SKM-1 treated with dmso at 0.1 percent for 144 hours (cell line): ENCODE data around the gene TP53I11.
A peak's percentile ranks its signal among the peaks of the same experiment; 100 is the strongest.

ENCODE experiments used
- DNase-seq: peaks from one replicate; lab custom pipeline; 2025; ENCODE audit not compliant: unreplicated experiment; lab: John Stamatoyannopoulos, UW

TP53I11 gene

DNA sequence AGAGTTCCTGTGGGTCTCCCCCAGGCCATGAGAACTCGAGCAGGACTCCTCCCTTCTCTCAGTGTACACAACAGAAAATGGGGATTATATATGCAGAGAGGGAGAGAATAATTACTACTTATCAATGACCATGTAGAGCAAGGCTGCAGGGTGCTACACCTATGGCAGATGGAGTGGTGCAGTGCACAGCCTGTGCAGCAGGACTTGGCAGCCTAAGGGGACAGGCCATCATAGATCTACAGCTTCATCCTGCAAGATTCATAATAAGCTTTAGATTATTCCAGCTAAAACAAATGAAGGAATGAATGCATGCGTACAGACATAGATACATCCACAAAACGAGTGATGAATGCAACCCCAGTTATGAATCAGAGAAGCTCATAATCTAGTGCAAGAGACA, 8.4 kb upstream of the TP53I11 start:
- DNase-seq: no peak

DNA sequence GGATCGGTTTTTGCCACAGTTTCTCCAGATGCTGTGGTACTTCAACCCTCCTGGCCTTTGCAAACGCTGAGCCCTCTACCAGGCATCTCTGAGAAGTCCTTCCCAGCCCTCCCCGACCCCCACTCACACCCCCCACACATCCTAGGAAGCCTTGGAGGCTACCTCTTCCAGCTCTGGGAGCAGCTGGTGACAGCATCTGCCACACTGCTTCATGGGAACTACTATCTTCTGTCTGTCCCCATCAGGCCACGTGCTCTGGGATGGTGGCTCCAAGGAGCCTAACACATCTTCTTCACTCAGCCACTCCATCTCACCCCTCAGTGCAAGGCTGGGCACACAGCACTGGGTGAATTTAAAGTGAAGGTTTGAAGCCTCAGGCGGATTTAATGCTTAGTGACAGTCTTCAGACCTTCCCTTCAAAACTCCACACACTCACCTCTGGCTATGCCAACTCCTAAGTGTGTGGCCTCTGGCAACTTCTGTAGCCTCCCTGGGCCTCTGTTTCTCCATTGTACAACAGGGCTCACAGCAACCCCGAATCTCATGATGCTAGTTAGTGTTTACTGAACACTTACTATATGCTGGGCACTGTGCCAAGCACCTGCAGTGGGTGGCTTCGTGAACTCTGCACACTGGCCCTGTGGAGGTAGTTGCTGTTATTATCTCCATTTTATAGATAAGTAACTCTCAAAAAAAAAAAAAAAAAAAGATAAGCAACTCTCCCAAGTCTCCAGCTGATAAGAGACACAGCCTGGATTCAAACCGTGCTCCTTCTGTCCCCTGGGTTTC, 7.3 kb upstream of the TP53I11 start:
- DNase-seq: no peak

DNA sequence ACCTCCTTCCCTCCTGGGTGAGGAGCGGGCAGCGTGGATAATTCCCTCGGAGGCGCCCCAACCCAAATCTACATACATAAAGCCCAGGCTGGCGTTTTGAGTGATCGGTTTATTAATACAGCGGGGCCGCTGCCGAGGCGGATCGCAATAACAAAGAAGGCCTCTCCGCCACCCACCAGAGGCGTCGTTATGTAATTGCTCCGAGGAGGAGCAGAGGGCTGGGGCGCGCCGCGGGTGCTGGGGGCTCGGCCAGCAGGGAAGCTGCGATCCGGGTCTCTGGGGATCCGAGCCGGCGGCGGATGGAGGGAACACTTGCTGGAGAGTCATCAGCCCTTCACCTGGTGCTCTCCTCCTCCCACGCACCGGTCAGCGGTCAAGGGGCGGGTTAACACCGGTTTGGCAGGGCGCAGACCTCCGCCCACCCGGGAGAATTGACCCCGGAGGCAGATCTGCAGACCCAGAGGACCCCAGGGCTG, 6.4 kb upstream of the TP53I11 start:
- DNase-seq: no peak

DNA sequence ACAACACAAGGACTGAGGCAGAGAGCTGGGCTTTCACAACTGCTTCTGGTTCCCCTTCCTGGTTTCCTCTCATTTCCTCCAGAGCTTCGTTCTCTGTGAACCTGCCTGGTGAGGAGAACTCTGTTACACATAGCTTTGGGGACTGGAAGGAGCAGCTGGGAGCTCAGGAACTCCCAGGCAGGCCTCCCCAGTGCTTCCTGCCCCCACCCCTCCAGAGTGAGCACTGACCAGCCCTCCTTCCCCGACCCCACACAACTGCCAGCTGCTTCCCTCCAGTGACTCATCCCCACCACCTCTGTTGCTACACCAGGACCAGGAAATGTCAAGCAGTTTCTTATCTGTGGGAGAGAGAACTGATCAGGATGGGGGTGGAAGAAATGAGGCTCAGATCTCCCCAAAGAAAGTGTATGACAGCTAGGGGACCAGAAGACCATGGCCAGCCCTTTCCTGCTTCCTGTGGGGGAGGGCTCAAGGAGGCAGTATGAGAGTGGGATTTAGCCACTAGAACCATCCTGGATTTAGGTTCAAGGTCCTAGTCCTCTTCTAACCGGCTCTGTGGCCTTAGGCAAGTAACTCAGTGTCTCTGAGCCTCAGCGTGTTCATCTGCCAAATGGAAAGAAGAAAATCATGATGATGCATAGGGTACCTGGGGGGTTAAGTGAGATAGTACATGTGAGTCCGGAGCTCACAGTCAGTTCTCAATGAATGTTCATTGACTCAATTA, 4.5 kb upstream of the TP53I11 start:
- peak; percentile 95 for DNase-seq

DNA sequence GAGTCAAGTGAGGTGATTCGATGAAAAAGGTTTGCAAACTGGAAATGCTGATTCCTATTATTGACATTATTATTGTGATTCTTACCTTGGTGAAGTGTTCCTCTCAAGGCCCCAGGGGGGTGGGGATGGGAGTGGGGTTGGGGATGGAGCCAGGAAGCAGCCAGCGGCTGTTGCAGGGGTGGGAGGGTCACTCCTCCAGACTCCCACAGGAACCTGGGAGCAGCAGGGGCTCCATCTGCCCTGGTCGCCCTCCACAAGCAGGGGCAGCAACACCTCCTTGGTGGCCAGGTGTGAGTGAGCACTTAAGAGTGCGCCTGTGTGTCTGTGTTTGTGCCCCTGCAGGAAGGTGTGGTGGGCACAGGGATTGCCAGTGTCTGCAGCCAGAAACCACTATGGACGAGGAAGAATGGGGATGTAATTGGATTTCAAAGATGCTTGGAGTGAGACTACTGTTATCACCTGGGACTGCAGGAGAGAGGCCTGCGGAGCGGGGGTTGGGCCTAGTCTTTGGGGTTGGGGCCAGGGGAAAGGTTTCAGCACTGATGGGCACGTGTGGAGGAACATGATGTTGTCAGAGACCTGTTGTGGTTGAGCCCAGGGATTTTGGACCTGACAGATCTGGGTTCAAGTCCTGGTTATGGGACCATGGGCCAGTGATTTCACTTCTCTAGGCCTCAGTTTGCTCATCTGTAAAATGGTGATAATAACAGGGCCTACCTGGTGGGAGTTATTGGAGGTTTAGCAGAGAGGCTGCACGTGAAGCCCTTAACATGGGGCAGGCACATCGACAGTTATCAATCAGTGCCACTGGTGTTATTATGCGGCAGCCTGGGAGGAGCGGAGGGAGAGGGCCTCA, 3.6 kb upstream of the TP53I11 start:
- no peak for DNase-seq

DNA sequence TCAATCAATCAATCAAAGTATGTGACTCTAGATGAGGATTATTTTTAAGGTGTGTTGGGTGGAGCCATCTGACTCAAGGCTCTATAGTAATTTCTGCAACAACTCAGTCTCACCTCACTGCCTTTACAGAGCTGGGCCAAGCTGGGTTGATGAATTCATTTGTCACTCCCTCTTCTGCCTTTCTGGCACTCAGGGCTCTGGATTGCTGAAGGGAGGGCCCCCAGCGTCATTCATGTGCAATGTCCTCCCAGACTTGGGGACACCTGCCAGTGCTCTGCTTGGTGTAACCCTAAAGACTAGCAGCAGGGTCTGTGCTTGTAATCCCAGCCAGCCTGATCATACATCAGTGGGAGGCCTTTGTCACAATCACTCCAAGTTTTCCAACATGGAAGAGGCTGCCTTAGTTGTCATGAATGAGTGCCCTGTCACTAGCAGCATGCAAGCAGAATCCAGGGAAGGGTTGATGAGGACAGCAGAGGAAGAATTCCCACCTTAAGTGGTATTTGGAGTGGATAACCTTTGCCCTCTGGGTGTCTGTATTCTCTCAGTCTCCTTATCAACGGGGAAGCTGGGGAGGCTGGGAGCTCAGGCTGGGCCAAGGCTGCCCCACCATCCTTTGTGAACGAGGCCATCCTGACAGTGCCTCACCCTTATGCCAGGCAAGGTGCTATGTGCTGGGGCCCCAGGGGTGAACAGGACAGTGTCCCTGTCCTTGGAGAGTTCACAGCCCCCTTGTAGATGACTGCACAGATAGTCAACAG, 2.0 kb upstream of the TP53I11 start:
- DNase-seq: no peak

DNA sequence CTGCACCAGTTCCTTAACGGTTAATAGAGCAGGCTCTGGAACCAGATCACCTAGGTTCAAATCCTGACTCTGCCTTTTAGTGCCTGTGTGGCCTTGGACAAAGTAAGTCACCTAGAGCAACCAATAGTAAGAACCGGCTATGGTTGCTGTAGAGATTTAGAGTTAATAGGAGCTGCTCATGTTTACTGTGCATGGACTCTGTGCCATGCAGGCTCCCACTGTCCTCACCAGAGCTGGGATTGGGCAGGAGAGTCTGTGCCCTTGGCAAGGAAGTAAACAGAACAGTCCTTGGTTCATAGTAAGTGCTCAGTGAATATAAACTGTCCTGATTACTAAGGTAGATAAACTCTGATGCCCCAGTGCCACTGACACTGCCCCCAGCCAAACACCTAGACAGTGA, 1.4 kb upstream of the TP53I11 start:
- DNase-seq: no peak

DNA sequence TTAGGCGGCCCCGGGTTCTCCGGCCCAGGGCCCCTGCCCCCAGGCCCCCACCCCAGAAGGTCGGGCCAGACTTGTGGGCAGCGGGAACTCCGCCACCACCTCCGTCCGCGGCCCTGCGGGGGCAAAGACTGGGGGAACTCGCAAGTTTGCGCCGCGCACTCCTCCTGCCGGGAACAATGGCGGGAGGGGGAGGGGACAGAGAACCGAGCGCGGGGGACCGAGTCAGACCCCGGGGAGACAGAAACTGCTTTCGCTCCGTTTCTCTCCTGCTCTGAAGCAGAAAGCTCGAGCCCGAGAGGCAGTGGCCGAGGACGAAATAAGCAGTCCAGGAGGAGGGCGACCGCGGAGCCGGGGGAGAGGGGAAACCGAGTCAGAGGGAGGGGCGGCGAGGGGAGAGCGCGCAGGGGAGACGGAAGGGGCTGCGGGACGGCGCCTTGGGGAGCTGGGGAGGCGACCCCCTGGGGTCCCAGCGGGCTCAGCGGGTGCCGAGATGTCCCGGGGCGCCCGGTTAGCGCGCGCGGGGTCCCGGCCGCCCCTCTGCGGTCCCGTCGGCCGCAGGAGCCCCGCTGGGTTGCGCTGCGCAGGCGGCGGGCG, 555 bp downstream of the TP53I11 start:
- no peak for DNase-seq

DNA sequence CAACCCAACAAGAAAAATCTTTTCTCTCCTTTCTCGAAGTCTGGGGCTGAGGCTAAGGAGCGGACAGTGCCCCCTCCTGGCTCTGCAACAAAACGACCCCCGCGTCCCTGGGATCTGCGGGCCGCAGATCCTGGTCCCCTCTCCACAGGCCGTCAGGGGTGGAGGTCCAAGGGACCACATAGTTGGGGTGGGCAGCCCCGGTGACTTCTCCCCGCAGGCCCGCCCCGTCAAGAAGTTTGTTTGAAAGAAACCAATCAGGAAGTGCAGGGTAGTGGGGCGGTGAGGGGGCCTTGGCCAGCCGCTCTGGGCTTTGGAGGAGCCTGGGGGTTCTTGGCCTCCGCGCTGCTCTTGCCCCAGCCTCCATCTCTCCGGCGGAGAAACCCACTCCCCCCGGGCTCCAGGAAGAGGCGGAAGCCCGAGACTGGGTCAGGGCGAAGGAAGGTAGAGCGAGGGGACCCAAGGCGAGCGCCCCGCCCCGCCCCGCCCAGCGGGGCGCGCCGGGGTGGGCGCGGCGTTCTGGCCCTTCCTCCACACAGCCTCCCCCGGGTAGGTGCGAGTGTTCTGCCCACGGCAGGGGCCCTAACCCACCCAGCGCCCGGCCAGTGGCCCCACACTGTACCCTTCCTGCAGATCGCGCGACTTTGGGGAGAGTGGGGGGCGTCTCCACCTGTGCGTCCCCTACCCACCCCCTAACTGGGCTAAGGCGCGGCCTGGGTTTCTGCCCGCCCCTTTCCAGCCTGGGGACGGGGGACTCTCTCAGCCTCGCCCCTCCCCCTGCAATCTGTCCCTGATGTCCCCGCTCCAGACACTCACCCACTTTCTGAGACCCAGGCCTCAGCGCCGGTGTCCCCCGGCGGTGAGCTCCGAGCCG, 1.3 kb downstream of the TP53I11 start:
- peak; percentile 25 for DNase-seq

DNA sequence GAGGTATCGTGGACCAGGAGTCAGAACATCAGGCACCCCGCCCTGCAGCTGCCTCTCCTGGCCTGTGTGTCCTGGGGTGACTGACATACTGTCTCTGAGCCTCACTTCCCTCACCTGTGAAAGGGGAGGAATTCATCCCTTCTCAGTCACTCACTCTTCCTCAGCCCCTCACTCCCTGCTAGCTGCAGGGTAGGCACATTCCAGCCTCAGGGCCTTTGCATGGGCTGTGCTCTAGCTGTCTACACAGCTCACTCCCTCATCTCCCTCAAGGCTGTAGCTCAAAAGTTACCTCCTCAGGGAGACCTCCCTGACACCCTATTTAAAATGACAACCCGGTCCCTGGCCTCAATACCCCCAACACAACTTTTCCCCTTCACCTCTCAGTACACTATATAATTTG, 2.5 kb downstream of the TP53I11 start:
- DNase-seq: no peak

DNA sequence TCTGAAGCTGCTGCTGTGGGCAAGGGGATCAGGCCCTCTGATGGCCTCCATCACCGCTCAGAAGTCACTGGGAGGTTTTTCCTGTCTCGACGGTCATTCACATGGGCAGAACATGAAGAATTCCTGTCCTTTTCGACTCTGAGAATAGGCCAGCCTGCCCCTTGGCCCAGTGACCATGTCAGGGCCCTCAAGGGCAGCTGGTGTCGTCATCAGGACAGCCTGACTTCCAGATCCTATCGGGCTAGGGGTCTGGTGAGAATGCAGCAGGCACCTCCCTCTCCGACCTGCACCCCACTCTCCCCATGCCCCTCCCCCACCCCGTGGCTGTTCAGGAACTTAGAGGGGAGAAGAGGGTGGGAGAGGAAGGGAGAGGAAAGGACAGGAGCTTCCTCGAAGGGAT, 3.6 kb downstream of the TP53I11 start:
- DNase-seq: no peak

DNA sequence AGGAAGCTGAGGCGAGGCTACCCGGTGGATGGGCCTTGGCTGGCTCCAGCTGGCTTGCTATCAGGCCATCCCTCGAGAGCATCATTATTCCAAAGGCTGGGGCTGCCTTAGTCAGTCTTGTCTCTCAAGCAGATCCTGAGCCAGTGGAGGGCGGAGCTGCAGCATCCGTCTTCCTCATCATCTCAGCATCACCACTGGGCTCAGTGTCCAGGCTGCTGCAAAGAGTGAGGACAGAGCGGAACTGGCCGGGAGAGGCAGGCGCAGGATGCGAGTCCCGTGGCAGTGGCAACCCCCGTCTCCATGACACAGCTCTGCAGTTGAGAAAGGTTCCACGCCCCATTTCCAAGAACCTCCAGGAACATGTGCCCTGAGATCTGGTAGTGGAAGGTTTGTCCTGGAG, 4.4 kb downstream of the TP53I11 start:
- DNase-seq: no peak

DNA sequence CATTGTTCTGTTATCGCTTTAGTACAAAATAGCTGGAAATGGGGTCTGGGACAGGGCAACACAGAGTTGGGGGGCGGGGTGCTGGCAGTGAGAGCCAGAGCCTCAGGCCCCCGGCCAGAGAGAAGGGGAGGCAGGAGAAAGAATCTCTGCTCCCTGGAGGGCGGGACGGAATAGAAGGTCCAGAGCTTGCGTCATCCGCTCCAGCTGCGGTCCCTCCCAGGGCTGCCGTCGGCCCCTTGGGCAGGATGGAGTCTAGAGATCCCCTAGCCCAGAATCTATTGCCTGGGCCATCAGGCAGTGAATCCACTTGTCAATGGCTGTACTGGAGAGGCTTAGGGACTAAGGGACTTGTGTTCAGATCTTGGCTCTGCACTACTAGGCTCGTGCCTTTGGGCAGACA, 5.0 kb downstream of the TP53I11 start:
- DNase-seq: no peak

DNA sequence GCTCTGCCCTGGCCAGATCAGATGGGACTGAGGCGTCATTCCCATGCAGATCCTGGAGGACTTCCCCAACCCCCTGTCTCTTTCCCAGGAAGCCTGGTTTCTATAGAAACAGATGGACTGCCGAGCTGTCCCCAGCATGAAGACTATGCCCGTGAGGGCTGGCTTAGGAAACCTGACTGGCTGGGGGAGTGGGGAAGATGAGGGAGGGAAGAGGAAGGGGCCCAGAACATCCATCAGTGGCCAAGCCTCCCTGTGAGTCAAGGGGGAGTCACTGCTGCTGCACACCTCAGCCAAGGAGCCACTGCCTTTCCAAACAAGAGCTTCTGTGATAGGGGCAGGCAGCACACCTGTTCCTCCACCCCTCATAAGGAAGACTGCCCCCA, 5.8 kb downstream of the TP53I11 start:
- DNase-seq: no peak

DNA sequence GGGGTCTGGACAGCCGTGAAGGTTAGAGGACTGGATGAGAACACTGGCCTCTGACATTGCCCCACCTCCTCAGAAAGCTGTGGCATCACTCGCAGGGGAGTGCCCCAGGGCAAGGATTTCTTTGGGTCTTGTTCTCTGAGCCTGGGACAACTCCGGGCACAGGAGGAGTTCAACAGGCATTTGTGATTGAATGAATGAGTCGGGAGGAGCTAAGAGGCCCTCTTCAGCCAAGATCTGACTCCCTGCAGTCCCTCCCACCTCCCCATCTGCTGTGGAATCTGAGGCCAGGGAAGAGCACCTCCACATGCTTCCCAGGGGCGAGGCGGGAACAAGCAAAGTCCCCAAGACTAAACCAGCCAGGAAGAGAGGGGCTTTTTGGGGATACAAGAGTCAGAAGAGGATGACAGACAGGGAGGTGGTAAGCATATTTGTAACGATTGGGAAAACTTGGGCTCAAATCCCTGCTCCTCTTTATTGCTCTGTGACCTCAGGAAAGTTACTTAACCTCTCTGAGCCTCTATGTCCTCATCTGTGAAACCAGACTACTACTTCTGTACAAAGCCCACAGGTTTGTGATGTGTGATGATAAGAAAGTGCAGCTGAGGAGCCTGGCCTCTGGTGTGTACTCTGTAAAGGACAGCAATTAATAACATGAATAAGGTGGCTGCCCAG, 6.4 kb downstream of the TP53I11 start:
- no peak for DNase-seq

DNA sequence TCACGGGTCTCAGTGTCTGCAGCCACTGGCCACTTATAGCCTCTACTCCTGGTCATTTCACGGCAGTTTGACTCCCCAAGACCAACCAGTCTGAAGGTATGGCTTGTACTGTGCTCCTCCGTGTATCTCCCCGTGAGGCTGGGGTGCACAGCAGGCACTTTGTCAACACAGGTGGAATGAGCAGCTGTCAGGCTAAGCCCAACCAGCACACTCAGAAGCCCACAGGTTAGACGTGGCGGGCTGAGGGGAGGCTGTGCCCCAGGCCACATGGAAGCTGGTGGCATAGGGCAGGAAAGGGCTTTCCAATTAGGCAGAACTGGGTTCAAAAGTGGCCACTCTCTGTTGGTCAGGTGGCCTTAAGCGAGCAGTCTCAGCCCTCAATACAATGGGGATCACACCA, 7.0 kb downstream of the TP53I11 start:
- no peak for DNase-seq

DNA sequence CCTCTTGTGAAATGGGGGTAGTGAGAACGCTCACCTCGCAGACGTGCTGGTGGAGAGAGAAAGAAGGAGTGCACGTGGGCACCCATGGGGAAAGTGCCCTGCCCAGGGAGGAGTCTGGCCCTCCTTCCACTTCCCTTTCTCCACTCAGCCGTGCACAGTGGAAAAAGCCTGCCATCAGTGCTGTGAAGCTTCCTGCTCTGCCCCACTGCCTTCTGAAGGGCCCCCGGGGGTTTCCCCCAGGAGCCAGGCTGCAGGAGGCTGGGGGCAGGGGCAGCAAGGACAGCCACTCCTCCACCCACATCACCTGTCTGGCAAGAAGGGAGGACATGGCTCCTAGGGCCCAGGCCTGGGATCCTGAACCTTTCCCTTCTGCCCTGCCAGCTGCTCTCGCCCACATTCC, 7.6 kb downstream of the TP53I11 start:
- peak; percentile 64 for DNase-seq

DNA sequence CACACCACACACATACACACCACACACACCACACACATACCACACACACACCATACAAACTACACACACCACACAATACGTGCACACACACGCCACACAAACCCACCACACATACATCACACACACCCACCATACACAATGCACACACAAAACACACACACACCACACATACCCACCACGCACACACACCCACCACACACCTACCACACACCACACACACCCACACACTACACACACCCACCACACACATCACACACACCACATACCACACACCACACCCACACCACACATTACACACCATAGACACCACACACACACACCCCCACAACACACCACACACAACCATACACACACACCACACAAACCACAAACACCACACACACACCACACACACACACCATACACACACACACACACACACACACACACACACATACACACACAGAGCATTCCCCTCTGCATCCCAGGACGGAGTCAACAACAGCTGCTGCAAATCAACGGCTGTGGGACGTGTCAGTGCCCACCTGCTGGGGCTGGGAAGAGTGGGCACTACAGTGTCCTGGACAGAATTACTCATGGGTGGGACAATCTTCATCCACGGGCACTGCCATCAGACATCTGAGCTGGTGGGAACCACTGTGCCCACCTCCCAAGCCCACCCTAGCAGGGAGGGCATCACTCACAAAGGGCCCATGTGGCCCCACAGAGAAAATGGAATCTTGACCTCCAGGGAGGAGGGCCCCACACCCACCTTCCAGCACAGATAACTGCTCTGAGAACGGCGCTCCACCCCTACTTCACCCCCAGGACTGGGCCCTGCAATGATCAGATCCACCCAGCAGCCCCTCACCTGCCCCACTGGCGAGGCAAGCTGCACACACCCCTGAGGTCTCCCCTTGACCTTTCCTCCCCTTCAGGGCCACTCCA, 8.4 kb downstream of the TP53I11 start:
- no peak for DNase-seq
